GM19452 (cell line): Measurements from ENCODE around the gene RNASE4.
A peak's percentile ranks its signal among the peaks of the same experiment; 100 is the strongest.
"Not testable (repeated sequence)": the region's sequence is repeated elsewhere in the genome, so short reads cannot be mapped to it uniquely, and the experiment has no call there.

Experiments used
- ATAC-seq: cut with Tn5 transposase; IDR thresholded peaks from one replicate; pipeline ENCODE4 v1.9.1; 2021; ENCODE audit not compliant: unreplicated experiment

The RNASE4 gene

GRCh38 chr14:20683891-20684661 lies at the start of gene RNASE4:
Gene RNASE4, plus strand, starts transcription at chr14:20684560. Its CDS starts 14,812 bp downstream, at chr14:20699372.
- ATAC-seq: peak; percentile 29

DNA sequence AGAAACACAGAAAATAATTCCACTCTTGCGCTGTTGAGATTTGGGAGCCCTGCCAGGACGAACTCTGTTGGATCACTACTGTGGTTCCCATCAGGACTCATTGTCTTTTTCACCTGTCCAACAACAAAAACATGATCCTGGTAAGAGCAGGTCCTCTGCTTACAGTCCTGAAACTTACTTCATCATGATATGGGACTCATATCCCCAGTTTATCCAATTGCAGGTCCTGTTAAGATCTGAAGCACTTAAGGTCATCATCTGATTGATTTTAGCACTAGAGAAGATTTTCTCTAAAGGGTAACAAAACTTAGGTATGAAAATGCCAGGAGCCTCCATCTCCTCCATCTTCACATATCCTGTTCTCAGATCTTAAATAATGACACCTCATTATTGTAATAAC lies 42.8 kb upstream of the RNASE4 start, which contains the start of gene OR6S1:
Gene OR6S1, minus strand, starts transcription at position 101 of the 400 bp plus-strand sequence. Its CDS starts 0 bp downstream, at position 101.
- no peak for ATAC-seq

- ATAC-seq: no peak
These were observed 42.2 kb upstream of the RNASE4 start for GRCh38 chr14:20642182-20642581.

DNA sequence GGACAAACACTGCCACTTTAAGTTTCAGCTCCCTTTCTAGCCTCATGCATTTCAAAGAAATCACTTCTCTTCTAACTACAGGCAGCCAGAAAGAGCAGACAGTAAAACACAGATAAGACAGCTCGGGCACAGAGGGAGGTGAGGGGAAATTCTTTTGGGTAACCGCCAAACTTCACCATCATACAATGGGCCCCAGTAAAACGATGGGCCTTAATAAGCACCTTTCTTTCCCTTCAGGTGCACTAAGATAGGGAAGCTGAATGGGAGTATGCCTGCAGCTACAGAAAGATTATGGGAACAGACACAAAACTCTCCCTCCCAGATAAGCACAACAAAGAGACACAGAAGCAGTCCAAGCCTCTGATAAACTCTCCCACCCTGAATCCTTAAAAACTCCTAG lies 41.6 kb upstream of the RNASE4 start:
- ATAC-seq: not testable (repeated sequence)

DNA sequence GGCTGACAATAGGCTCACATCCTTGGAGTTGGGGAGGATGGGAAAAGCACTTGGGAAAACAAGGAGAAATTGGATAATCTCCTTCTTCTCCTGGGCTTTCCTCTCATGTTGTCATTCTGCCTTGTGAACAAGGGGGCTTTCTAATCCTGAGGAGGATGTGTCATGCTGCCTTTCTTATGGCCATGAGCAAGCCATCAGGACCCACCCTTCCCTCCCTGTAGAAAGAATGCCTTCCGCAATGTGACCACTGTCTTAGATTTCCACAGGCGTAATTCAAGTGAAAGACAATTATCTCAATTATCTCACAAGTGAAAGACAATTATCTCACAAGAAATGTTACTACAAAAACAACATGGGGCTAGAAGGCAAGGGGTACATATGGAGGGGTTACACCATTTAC lies 39.8 kb upstream of the RNASE4 start:
- ATAC-seq: no peak

DNA sequence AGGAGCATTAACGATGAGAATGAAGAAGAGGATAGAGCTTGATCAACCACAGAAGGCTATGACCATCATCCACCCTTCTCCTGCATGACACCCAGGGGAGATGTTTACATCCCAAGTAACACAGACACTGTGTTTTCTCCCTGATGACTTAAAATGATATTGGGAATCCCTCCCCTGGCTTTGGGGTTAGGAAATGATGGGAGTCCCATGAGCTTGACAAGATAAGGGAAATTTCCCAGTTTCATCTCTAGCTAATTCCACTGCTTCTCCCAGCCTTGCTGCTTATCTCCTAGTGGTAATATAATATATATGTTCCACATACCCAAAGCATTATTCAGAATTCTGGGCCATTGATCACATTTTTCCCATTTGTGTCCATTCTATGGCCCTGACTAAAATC lies 38.9 kb upstream of the RNASE4 start:
- no peak for ATAC-seq

DNA sequence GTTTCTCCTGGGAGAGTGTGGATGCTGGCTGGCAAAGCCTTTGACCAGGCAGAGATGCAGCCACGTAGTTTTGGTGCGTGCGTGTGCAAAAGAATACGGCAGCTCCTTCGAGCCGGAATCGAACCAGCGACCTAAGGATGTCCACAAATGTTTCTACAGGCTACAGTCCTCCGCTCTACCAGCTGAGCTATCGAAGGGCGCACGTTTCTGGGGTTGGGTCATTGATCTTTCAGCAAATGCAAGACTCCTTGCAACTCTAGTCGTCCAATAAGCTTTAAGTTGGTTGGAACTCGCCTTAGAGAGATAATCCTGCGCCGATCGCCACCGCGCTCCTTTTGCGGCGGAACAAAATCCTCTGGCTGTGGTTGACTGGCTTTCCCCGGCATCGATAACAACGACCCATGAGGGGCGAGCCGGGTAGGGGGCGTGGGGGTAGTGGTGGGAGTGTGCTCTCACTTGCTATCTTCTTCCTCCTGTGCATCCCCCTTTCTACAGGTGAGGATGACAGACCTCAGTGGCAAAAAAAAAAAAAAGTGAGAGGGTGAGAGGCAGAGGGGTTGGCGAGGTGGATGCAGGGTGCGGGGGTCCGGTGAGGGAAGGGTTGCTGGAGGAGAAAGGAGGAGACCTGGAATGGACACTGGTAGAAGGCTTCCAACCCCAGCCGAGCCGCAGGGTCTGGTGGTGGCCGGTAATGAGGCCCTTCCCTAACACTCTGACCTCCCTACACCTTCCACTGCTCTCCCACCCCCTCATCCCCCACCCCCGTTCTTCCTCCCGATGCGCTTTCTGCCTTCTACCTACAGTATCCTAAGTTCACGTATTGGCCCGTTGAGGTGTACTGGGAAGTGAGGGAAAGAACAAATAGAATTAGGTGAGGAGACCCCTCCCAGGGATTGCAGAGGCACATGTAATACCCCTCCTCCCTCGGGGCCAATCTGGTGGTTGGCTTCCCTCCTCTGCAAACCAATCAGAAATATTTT lies 31.1 kb upstream of the RNASE4 start:
- ATAC-seq: no peak

DNA sequence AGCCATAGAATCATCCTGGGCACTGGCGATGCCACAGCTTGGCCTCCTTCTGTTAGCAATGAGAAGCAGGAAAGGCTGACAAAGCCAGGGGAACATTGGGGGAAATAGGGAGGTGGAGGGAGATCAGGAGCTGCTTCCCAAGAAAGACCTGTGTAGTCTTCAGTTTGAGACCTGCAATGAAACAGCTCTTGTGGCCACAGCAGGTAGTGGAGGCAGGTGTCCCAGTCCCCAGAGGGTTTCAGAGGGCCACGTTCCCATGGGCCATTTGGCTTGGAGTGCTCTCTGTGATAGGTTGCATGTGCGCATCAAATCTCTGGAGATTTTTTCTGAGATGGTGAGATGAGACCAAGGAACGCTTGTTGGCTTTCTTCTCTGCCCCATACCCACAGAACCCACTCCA lies 28.5 kb upstream of the RNASE4 start:
- no peak for ATAC-seq

- ATAC-seq: no peak
These were observed 28.1 kb upstream of the RNASE4 start for GRCh38 chr14:20656274-20656673.

DNA sequence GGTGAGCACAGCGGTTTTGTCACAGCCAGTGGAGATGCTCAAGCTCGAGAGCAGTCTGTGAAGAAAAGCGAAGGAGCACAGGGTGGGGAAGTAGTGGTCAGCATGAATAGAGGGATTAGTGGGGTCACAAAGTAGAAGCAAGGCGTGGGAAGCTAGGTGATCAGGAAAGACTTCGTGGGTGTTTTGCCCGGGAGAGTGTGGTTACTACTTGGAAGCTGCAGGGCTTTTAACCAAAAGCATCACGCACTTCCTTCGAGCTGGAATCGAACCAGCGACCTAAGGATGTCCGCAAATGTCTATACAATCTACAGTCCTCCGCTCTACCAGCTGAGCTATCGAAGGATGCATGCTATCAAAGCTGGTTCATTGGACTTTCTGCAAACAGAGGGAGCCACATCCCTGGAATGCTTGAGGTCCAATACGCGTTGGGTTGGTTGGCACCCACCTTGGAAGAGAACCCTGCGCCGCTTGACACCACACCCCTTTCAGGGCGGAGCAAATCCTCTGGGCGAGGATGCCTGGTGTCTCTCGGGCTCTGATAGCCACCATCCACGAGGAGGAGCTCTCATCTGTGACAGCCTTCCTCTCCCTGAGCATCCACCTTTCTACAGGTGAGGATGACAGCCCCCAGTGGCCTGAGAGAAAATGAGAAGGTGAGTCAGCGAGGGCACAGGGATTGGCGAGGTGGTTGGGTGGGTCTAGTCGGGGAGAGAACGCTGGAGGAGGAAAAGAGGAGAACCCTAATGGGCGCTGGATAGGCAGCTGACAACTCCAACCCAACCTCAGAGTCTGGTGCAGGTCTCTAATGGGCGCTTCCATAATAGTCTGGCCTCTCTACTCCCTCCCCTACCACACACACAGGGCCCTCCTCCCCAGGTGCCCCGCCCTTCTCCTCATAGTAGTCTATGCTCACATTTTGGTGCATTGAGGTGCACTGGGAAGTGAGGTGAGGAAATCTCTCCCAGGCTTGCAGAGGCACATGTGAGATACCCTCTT lies 26.8 kb upstream of the RNASE4 start:
- no peak for ATAC-seq

- no peak for ATAC-seq
These were observed 26.1 kb upstream of the RNASE4 start for GRCh38 chr14:20658246-20658645.

GRCh38 chr14:20659336-20659735 lies 25.0 kb upstream of the RNASE4 start:
- ATAC-seq: no peak

- ATAC-seq: no peak
These were observed 24.5 kb upstream of the RNASE4 start for GRCh38 chr14:20659813-20660395.

GRCh38 chr14:20661197-20661596 lies 23.2 kb upstream of the RNASE4 start:
- ATAC-seq: no peak

DNA sequence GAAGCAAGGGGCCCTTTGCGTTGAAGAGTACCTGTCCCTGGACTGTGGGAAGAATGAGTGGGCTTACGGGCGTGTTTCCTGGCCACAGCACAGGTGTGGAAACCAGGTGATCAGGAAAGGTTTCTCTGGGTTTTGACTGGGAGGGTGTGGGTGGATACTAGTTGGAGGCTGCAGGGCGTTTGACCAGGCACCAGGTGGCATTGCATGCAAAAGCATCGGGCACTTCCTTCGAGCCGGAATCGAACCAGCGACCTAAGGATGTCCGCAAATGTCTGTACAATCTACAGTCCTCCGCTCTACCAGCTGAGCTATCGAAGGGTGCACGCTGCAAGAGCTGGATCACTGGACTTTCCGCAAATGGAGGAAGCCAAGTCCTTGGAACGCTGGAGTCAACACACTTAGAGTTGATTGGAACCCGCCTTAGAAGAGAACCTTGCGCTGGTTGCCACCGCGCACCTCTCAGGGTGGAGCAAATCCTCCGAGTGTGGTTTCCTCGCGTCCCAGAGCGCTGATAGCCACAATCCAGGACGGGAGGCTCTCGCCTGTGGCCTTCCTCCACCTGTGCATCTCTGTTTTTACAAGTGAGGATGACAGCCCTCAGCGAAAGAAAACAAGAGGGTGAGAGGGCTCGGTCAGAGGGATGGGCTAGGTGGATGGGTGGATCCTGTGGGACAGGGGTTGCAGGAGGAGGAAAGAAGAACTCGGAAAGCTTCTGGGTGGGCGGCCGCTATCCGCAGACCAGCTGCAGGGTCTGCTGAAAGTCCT lies 21.2 kb upstream of the RNASE4 start:
- no peak for ATAC-seq

DNA sequence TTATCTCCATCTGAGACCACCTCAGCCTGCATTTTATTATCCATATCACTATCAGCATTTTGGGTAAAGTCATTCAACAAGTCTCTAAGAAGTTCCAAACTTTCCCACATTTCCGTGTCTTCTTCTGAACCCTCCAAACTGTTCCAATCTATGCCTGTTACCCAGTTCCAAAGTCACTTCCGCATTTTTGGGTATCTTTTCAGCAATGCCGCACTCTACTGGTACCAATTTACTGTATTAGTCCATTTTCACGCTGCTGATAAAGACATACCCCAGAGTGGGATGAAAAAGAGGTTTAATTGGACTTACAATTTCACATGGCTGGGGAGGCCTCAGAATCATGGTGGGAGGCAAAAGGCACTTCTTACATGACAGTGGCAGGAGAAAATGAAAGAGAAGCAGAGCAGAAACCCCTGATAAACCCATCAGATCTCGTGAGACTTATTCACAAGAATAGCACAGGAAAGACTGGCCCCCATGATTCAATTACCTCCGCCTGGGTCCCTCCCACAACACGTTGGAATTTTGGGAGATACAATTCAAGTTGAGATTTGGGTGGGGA lies 17.9 kb upstream of the RNASE4 start:
- not testable (repeated sequence) for ATAC-seq

DNA sequence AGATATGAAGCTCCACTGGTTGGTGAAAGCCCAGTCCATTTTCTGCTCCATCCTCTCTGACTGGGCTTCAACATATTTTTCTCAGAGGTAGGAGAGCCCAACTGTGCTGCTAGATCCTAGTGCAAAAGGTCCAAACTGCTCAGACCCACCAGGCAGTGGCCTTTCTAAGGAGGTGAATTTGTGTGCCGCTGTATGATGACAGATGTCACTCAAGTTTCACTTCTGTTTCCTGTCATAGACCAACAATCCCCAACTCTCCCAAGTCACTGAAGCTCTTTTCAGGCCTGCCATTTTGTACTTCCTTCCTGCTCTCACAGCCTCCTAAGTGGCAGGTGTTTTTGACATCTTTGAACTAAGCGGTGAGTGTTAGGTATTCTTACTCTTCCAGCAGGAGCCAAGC lies 16.4 kb upstream of the RNASE4 start:
- peak; percentile 73 for ATAC-seq

- ATAC-seq: no peak
These were observed 15.4 kb upstream of the RNASE4 start for GRCh38 chr14:20668969-20669368.
